Left ventricle myocardium inferior (tissue), 1 donor: ENCODE measurements around the gene MTMR8. TPM values are rescaled to one million over a fixed set of nuclear protein-coding genes. Genes with fewer than 3 reads are reported as not detected.

Experiments
- DNase-seq: peaks from one replicate; pipeline ENCODE4 v3.0.0-alpha.2; 2020
- H3K27ac ChIP-seq: fragments of 200-600 bp; replicated peaks from 2 replicates; pipeline ENCODE4 v1.8.0; 2021
- H3K27me3 ChIP-seq: fragments of 200-600 bp; 2 replicates; pipeline ENCODE4 v1.8.0; 2021; ENCODE audit warnings: low read depth
- H3K36me3 ChIP-seq: fragments of 200-600 bp; 2 replicates; pipeline ENCODE4 v1.8.0; 2021
- H3K4me1 ChIP-seq: fragments of 200-600 bp; 2 replicates; pipeline ENCODE4 v1.8.0; 2021
- H3K4me3 ChIP-seq: fragments of 200-600 bp; 2 replicates; pipeline ENCODE4 v1.8.0; 2021; ENCODE audit warnings: mild to moderate bottlenecking, moderate library complexity
- H3K9me3 ChIP-seq: fragments of 200-600 bp; replicated peaks from 2 replicates; pipeline ENCODE4 v1.8.0; 2021
- intact Hi-C: fragments of 100-400 bp; cut with micrococcal nuclease; formaldehyde crosslinking; loops from one replicate; pipeline ENCODE4 v1.11.0; 2022
- long read RNA-seq: library from polyadenylated mRNA; unstranded; transcript quantifications from one replicate; pipeline ENCODE4 v2.0.0, GENCODE V29; 2021
- total RNA-seq: library from RNA; stranded (reverse); fragmentation: NEBNext Ultra II Directional; extraction: Animal tissue kit (Norgen Biotek cat#: 25700); gene quantifications from one replicate; pipeline ENCODE4 v1.2.1, GENCODE V29; 2021
- TF ChIP-seq, protein P1 (sequence below): fragments of 200-600 bp; IDR thresholded peaks from 2 replicates; pipeline ENCODE4 v1.8.0; 2021; ENCODE audit warnings: antibody characterized with exemption, mild to moderate bottlenecking, borderline replicate concordance
- donor health status: DM: no; HTN: yes; CAD: no; lungs with severe emphysema.

The MTMR8 gene
- 0.44 TPM for total RNA-seq
- long read RNA-seq, result 0 reads

DNA sequence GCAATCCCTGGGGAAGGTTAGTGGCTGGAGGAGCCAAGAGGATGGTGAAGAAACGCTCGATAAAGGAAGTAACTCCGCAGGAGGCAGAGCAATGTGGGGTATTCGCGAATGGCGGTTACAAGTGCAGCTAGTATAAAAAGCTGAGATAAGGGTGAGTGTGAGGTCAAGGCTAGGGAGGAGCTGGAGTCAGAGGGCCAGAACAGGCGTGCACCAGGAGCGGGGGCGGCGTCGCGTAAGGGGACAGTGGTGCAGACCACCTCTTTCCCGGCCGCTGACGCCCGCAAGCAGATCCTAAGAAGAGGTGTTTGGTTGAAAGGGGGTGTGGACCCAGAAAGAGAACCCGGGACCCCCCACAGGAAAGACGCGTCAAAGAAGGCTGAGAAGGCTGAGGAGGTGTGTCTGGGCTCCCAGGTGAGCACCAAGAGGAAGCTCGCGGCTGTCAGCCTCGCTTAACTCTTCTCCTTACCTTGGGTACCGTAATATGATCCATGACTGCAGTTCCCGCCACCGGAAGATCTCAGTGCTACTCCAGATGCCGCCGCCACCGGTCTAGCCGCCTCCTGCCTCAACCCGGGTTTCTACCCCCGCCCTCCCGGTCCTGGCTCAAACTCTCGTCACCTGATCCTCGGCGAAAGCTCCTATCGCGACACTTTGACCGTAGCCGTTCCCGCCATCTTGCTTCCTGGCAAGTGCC, at the start of gene MTMR8:
MTMR8 (minus strand) TSS at position 579 of the 694 bp plus-strand sequence; CDS start at position 490, 89 bp downstream.
- Histone ChIP-seq H3K4me3 (peak within 1 kb of the TSS; percentile 72), H3K27ac (no peak within 1 kb of the TSS), H3K9me3 (no peaks in the 10 kb centered on the region), H3K27me3 (no peaks in the 10 kb centered on the region), H3K36me3 (no peaks in the 10 kb centered on the region), H3K4me1 (no peaks in the 10 kb centered on the region)
- TF ChIP-seq, protein P1, sequence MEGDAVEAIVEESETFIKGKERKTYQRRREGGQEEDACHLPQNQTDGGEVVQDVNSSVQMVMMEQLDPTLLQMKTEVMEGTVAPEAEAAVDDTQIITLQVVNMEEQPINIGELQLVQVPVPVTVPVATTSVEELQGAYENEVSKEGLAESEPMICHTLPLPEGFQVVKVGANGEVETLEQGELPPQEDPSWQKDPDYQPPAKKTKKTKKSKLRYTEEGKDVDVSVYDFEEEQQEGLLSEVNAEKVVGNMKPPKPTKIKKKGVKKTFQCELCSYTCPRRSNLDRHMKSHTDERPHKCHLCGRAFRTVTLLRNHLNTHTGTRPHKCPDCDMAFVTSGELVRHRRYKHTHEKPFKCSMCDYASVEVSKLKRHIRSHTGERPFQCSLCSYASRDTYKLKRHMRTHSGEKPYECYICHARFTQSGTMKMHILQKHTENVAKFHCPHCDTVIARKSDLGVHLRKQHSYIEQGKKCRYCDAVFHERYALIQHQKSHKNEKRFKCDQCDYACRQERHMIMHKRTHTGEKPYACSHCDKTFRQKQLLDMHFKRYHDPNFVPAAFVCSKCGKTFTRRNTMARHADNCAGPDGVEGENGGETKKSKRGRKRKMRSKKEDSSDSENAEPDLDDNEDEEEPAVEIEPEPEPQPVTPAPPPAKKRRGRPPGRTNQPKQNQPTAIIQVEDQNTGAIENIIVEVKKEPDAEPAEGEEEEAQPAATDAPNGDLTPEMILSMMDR, result no peak
- DNase-seq, result peak; percentile 51
- intact Hi-C loops, result no loop called here

- intact Hi-C loops, result no loop called here
- no peak for DNase-seq
- no peak overlapping the region for H3K27ac ChIP-seq
- H3K27me3 ChIP-seq, result no peaks in the 10 kb centered on the region
- H3K9me3 ChIP-seq, result peaks cover 12% of the 10 kb centered on the region
- no peaks in the 10 kb centered on the region for H3K36me3 ChIP-seq
- no peak overlapping the region for H3K4me3 ChIP-seq
- H3K4me1 ChIP-seq, result no peaks in the 10 kb centered on the region
- TF ChIP-seq, protein P1, result no peak
Observed at GRCh38 chrX:64439551-64439950, 44.3 kb upstream of the MTMR8 start.

DNA sequence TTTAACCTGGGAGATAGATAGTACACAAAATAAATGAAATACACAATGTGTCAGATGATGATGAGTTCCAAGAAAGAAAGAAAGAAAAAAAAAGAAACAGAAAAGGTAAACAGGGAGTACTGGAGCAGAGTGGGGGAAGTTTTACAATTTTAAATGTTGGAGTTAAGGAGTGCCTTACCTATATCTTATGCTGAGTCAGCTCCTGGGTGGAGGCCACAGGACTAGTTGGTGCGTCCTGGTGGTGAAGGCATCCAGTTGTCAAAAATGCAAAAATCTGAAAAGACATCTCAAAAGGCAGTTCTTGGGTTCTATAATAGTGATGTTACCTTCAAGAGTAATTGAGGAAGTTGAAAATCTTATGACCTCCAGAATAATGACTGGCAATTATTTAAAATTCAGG, 42.4 kb upstream of the MTMR8 start:
- no peak overlapping the region for H3K4me3 ChIP-seq
- TF ChIP-seq, protein P1, result no peak
- intact Hi-C loops, result no loop called here
- no peaks in the 10 kb centered on the region for H3K36me3 ChIP-seq
- H3K27me3 ChIP-seq, result no peaks in the 10 kb centered on the region
- H3K4me1 ChIP-seq, result no peaks in the 10 kb centered on the region
- no peak for DNase-seq
- H3K27ac ChIP-seq, result no peak overlapping the region
- H3K9me3 ChIP-seq, result peaks cover 10% of the 10 kb centered on the region

DNA sequence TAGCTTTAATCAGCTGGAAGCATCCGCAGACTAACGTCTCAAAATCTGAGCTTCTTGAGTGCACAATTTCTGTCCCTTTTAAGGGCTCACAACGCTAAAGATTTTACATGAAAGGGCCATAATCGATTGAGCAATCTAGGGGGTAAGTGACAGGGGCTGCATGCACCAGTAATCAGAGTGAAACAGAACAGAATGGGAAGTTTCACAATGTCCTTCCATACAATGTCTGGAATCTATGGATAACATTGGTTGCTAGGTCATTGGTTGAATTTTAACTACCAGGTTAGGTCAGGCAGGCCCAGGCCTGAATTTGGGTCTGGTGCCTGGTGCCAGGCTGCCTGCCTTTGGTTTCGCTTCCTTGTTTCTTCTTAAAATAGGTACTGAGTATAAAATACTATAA, 42.0 kb upstream of the MTMR8 start:
- no peak for DNase-seq
- Histone ChIP-seq H3K36me3 (no peaks in the 10 kb centered on the region), H3K9me3 (peaks cover 5% of the 10 kb centered on the region), H3K27me3 (no peaks in the 10 kb centered on the region), H3K27ac (no peak overlapping the region), H3K4me1 (no peaks in the 10 kb centered on the region), H3K4me3 (no peak overlapping the region)
- TF ChIP-seq, protein P1, result no peak
- intact Hi-C loops, result no loop called here

DNA sequence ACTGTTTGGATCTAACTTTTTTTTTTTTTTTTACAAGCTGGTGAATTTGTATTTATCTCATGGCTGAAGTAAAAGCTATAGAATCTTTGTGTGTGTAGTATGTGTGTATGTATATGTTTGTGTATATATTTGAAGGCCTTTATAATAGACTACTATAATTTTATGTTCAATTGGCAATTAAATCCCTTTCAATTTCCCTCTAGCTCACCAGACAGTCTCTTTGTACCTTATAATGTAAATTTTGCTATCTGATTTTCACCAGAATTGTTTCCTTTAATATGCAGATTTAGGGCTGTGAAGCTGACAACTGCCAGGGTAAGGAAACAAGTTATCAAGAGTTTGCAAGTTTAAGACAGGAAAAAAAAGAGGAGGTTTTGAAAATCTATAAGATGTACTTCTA, 33.1 kb upstream of the MTMR8 start:
- no peak for DNase-seq
- TF ChIP-seq, protein P1, result no peak
- Histone ChIP-seq H3K27me3 (no peaks in the 10 kb centered on the region), H3K36me3 (no peaks in the 10 kb centered on the region), H3K9me3 (no peaks in the 10 kb centered on the region), H3K4me3 (no peak overlapping the region), H3K27ac (no peak overlapping the region), H3K4me1 (no peaks in the 10 kb centered on the region)
- intact Hi-C loops, result no loop called here
